Measurements from ENCODE around the gene USP48. TPM values are rescaled to one million over a fixed set of nuclear protein-coding genes. Genes with fewer than 3 reads are reported as not detected.

The USP48 gene
- total and polyA plus RNA-seq, 2 of the 4 experiments (the other 2 are of a cell fraction): 24.7 to 25.0 TPM

DNA sequence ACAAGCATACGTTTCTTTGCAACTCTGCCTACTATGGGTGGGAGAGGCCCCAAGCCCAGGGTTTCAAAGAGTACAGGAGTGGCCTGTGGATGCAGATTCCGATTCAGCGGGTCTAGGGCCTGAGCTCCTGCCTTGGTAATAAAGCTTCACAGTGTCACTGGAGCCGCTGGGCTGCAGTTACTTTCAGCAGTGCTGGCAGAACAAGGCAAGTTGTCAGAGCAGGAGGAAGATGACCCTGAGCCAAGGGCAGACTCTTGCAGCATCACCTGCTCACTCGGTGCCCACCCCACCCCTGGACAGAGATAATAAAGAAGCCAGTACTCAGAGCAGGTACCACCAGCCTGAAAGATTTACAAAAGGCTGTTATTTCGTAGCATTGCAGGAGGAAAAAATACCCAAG is 105.8 kb downstream of the USP48 start:
- H4K20me1 ChIP-seq (ENCODE audit: insufficient read depth, low read length): peaks cover 12% of the 10 kb centered on the region; the same call in 1 of the 2 replicates
- no peak overlapping the region for H3K56ac ChIP-seq (ENCODE audit: extremely low read depth, insufficient read depth, low read length)
- H2AK5ac ChIP-seq (ENCODE audit: low read depth, low read length): no peak overlapping the region
- no peak overlapping the region for H3K18ac ChIP-seq (ENCODE audit: low read depth, low read length)
- H3K4me1 ChIP-seq (ENCODE audit: control insufficient read depth, insufficient read depth, low read length): peaks cover 4% of the 10 kb centered on the region; the same call in 1 of the 2 replicates
- no peak overlapping the region for H4K8ac ChIP-seq (ENCODE audit: low read depth in 2 of 2, low read length in 2 of 2)
- POLR2A ChIA-PET (ENCODE audit: unreplicated experiment): no interaction called here
- no TSS peak for BruUV-seq (replicated peaks)
- no peak overlapping the region for H3K14ac ChIP-seq (replicated peaks; ENCODE audit: low read depth, low read length)
- no peak overlapping the region for H2BK5ac ChIP-seq (ENCODE audit: low read depth, low read length, poor library complexity, severe bottlenecking)
- CTCF ChIA-PET: no interaction called here
- no peak overlapping the region for H2AFZ ChIP-seq (replicated peaks; ENCODE audit: low read length, poor library complexity)
- H3K36me3 ChIP-seq (ENCODE audit: control insufficient read depth, insufficient read depth, low read length): peaks cover 4% of the 10 kb centered on the region
- H4K5ac ChIP-seq (ENCODE audit: low read depth, low read length): no peak overlapping the region
- no CpG with 5 or more reads among the region's 6 CpGs for WGBS, 2 experiments (ENCODE audit: extremely low coverage in 2 of 2, insufficient read length in 1 of 2)
- H3K4me3 ChIP-seq (ENCODE audit: insufficient read depth, low read depth, low read length): no peak overlapping the region
- H3K9me1 ChIP-seq (ENCODE audit: insufficient read depth, low read length): peaks cover 9% of the 10 kb centered on the region; the same call in 1 of the 2 replicates
- intact Hi-C loops (cut with micrococcal nuclease): no loop called here
- no peaks in the 10 kb centered on the region for H3K27me3 ChIP-seq (ENCODE audit: control insufficient read depth, insufficient read depth, low read length)
- ATAC-seq (ENCODE audit: low read depth) (no peak), DNase-seq (no peak)
- H3K79me1 ChIP-seq (ENCODE audit: low read depth in 1 of 2, low read length in 2 of 2): peaks cover 2 to 7% of the 10 kb centered on the region in 2 experiments; a peak in 2 of 4 replicates
- H3K23ac ChIP-seq (ENCODE audit: low read depth, low read length): no peak overlapping the region
- no peak overlapping the region for H2BK15ac ChIP-seq (ENCODE audit: low read depth, low read length)
- H4K91ac ChIP-seq (ENCODE audit: insufficient read depth, low read depth, low read length): no peak overlapping the region
- TF ChIP-seq MAFK (IDR thresholded peaks at IDR 0.05; ENCODE audit: low read depth, low read length): no peak
- no peaks in the 10 kb centered on the region for H3K9me3 ChIP-seq (ENCODE audit: control insufficient read depth, insufficient read depth, low read length)
- H3K27ac ChIP-seq (ENCODE audit: insufficient read depth, low read length): no peak overlapping the region
- no peak overlapping the region for H3K9ac ChIP-seq (ENCODE audit: low read depth, low read length)
- dilution Hi-C loops (cut with HindIII; ENCODE audit: low sequenced_read_pairs, unreplicated experiment): no loop called here
- no peak overlapping the region for H3K4ac ChIP-seq (ENCODE audit: low read depth, low read length)
- H2BK120ac ChIP-seq (ENCODE audit: low read depth, low read length): no peak overlapping the region
- H2AK9ac ChIP-seq (replicated peaks; ENCODE audit: low read depth, low read length, poor library complexity): no peak overlapping the region
- H2BK20ac ChIP-seq (ENCODE audit: low read depth, low read length): no peak overlapping the region
- H3K4me2 ChIP-seq (ENCODE audit: low read depth, low read length): no peak overlapping the region
- in situ Hi-C loops (cut with MboI; ENCODE audit: low sequenced_read_pairs): no loop called here

All from IMR-90 (cell line).